GM21786 (cell line): ENCODE data around the gene TLE7.

ENCODE experiments used
- ATAC-seq: cut with Tn5 transposase; IDR thresholded peaks from one replicate; pipeline ENCODE4 v1.9.1; 2021; ENCODE audit not compliant: unreplicated experiment

TLE7 gene

DNA sequence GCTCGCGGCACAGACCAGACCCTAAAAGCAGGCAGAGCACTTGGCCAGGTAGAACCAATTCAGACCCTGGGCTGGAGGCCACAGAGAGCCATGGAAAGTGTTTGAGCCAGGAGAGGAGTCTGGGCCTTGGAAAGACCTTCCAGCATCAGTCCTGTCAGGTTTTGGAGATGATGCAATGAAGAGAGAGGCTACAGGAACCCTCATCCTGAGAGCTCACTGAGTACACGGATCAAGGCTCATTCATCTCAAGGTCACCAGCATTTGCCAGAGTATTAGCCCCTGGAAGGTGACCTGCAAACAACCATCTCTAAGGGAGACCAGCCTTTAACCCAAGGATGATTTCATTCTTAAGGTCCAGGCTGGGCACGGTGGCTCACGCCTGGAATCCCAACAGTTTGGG, 27.8 kb downstream of the TLE7 start:
- no peak for ATAC-seq

DNA sequence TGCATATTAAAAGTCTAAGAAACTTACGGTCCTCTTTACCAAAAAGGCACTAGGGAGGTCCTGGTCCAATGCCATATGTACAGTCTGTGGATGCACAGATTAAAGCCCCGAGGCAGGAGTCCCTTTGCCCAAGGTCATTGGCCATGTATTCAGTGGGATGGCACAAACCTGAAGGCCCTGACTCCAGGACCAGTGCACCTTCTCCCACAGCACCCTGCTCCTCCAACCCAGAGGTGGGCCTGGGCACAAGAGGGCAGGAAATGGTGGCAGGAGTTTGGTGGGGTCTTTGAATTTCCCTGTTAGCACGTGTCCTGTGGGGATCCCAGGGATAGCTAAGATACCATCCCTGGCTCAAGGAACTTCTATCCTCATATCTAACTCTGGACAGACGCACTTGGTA, 28.5 kb downstream of the TLE7 start:
- no peak for ATAC-seq

DNA sequence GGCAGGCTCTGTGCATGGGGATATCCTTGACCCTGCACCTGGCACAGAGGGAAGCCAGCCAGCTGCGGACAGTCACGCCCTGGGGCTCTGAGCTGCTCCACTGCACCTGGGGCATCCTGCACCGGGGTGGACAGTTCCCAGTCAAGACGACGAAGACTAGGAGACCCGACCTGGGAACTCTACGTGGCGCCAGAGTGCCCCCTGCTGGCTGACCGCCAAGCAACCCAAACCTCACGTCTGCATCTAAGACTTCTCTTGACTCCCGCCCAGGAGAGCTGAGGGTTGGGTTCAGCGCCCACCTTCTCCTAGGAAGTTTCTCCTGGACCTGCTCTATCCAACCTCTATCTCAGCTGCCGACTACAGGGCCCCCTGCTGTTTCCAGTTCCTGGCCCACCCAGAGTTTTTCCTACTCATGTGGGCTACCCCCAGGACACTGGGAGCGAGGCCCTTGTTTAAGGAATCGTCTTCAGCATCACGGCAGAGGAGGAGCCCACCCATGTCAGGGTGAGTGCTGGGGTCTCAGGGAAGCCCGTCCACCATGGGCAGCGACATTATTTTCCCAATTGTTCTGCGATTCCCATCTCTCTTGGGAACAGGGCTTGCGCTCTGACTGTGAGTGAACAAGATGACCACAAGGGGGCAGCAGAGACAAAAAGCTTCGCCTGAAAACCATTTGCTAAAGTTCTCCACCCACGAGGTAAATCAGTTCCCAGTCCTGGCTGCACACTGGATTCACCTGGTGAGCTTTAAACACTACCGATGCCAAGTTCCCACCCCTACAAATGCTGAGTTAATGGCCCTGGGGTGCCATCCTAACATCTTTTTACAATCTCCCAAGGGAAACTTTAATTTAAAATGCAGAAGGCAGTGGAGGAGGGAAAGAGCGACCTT, 29.3 kb downstream of the TLE7 start:
- no peak for ATAC-seq

DNA sequence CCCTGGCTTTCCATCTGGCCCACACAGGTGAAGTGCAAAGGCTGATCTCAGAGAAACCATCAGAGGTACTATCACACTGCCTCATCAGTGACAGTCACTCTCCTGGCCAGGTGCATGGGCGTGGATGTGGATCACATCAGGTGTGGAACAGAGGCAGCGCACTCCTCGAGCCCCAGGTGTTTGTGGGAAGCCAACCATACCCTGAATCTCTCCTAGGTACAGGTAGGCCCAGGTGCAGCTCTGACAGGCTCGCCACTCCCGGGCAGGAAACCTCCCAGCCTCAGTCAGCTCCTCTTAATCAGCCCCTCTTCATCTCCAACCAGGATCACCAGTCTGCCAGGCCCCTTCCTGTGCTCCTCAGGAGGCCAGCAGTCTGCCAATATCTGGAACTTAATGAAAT, 31.7 kb downstream of the TLE7 start:
- ATAC-seq, result no peak

DNA sequence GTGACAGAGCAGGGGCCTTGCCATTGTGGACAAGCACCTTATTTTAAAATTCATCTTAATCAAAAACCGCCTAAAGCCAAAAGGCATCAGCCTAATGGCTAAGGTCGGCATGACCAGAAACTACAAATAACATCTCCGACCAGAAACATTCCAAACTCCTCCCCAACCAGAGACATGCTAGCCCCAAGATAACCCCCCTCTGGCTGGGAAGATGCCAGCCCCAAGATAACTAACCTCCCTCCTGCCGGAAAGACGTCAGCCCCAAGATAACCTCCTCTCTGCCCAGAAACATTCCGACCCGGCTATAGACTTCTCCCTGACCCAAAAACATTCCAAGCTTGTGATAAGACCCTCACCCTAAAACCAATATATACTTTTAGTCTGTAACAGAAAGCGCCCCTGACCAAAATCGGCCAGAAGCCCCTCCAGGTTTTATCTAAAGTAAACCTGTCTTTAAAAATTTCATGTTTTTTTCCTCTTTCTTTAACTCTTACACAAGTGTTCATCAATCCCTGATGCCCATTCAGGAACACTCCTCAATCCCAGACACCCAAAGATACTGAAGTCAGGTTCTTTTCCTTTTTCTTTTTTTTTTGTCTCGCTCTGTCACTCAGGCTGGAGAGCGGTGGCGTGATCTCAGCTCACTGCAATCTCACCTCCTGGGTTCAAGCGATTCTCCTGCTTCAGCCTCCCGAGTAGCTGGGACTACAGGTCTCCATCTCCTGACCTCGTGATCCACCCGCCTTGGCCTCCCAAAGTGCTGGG, 32.7 kb downstream of the TLE7 start:
- ATAC-seq, result no peak

DNA sequence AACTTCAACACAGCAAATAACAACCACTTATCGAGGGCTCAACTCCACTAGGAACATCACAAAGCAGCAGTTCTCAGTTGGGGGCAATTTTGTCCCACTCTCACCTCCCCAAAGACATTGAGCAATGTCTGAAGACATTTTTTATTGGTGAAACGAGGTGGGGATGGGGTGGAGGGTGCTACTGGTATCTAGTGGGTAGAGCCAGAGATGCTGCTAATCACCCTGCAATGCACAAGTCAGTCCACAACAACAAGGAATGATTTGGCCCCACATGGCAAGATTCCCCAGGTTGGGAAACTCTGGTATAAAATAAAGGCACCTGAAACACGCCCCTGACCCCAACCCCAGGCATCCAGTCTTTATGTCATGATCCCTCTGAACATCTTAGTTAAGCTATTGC, 33.3 kb downstream of the TLE7 start:
- ATAC-seq, result no peak

DNA sequence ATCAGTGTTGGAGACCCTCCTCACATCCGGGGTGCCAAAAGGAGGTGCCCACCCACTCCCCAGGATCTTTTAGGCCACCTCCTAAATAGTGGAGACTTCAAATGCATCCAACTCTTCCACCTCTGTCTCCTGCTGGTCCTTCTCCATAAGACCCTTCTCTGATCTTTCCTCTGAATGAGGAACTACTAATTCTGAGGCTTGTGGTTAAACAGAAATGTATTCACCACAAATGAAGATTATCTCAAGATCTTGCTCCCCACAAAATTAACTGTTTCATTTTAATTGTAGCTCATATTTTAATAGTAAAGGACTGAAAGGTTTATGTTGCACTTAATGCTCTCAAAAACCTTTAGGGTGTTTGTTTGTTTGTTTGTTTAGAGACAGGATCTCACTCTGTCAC, 34.1 kb downstream of the TLE7 start:
- no peak for ATAC-seq

DNA sequence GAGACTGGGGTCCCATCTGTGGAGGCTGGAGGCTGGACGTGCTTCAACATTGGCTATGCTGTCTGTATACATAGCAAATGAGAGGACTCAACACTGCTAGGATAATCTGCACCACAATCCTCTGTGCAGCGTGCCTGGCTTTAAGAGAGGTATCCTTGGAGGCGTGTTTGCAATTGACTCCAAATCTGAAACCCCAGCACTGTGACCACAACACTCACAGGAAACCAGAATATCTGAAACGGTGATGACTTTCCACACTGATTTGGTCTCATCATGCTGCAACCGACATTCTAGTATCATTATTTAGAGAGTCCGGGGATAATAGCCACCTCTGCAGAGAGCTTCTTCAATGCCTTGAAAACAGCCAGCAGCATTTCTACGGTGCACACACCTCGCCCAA, 35.1 kb downstream of the TLE7 start:
- no peak for ATAC-seq

DNA sequence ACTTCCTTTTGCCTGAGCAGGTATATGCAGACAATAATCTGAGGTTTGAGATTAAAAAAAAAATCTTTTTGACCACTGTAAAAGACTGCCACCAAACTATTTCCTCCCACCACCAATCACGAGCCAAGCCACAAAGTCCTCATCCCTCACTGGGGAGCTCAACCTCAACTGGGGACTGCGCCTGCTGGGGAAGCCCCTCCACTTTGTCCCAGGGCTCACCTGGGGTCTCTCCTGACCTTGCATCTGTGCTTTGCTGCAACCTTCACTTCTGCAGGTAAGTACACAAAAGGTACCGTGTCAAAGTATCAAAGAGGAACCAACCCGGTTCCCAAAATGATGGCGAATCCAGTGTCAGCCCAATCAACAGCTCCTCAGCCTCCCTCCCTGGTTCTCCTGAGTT, 35.5 kb downstream of the TLE7 start:
- no peak for ATAC-seq

DNA sequence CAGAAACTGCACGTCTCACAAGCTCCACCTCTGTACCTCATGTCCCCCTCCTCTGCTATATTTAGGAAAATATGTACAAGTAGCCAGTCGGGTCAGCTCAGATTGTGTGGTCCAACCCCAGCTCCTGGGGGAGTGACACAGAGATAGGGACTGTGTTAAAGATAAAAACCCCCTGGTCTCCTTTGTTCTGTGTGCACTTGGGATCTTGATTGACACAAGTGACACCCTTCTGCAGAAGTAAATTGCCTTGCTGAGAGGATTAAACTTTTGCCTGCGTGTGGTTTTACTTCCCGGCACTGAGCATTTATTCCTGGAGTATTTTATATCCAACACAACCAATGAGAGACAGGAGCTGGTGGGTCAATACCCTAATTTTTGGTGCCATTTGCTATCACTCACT, 37.5 kb downstream of the TLE7 start:
- no peak for ATAC-seq

DNA sequence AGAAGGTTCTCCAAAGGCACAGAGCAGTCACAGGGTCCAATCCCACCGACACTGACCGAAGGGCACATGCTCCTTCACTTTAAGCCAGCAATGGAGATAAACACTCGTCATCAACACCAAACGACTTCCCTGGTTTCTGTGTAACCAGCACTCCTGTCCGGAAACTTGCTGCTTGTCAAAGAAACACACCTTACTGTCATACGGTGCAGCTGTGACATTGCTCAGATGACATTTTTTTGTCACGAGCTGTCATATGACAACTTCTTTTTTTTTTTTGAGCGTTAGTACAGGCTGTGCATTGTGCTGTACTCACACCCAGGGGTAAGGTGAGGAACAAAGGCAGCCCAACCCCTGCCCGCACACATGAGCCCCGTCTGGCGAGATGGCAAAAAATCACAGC, 39.2 kb downstream of the TLE7 start:
- no peak for ATAC-seq

DNA sequence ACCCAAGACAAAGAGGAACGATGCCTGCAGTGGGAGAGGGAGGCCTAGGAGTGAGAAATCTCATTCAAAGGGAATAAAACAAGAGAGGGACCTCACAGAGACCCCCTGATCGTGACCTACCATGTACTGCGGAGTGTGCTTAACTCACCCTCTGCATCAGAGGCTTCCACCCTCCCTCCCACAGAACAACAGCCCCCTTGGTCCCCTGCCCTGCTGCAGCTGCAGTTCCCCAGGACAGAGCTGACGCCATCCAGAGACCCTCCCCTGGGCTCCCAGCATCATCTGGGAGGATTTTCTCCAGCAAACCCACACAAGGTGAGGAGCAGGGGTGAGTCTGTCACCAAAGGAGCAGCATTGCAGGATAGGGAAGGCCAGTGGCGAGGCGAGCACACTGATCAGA, 39.8 kb downstream of the TLE7 start:
- no peak for ATAC-seq

DNA sequence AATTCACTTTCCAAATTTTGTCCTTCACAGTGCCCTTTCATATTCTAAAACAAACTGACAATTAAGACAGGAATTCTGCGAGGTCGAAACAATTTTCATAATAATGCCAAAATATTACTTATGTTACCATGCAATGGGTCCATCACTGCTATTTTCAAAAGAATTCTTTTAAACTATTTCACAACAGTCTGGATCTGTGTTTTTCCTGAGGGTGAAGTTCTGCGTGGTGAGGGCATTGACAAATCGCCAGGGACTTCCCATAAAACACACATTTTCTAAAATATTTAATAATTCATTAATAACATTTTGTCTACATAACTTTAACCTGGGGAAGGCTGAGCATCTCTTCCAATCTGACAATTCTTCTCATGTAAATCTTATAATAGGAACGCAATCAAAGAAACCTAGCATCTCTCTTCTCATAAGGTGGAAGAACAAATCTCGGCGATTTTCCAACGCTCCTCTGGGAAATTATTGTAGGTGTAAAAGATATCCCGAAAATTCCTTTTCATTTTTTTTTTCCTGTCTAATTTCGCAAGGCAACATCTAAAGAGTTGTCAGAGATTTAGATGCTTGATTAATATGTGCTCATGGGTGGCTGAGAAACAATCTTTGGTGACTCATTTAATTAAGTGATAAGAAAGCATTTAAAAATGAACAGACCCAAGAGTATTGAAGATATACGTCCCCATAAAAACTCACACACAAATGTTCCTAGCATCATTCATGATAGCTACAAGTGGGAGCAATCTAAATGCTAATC, 41.9 kb downstream of the TLE7 start:
- no peak for ATAC-seq

DNA sequence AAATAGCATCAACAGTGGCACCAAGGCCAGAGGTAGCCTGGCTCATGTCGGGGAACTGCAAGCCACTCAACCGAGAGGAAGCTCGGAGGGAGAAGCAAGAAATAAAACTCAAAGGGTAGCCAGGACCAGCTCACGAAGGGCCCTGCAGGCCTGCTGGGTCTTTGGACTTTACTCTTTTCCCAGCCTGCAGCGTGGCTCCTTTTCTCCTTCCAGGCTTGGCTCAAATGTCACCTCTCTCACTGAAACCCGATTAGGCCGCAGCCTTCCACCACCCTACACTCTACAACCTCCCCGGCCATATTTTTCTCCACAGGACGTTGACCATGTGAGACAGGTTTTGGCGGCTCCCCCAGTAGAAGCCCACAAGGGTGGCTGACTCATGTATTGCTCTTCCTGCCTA, 45.3 kb downstream of the TLE7 start:
- ATAC-seq, result no peak

DNA sequence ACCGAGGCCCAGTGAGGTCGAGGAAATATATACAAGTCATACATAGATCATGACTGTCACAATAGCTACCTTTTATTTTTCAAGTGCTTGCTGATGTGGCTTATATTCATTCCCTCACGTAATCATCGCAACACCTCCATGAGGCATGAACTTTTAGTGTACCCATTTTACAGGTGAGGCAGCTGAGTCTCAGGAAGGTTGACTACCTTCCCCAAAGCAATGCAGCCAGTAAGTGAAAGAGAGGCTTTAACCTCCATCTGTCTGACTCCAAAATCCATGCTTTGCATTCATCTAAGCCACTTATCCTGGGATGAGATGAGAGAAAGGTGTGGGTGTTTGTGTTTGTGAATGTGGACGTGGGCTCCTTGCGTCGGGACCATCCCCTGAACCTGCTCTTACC, 52.5 kb downstream of the TLE7 start:
- no peak for ATAC-seq

DNA sequence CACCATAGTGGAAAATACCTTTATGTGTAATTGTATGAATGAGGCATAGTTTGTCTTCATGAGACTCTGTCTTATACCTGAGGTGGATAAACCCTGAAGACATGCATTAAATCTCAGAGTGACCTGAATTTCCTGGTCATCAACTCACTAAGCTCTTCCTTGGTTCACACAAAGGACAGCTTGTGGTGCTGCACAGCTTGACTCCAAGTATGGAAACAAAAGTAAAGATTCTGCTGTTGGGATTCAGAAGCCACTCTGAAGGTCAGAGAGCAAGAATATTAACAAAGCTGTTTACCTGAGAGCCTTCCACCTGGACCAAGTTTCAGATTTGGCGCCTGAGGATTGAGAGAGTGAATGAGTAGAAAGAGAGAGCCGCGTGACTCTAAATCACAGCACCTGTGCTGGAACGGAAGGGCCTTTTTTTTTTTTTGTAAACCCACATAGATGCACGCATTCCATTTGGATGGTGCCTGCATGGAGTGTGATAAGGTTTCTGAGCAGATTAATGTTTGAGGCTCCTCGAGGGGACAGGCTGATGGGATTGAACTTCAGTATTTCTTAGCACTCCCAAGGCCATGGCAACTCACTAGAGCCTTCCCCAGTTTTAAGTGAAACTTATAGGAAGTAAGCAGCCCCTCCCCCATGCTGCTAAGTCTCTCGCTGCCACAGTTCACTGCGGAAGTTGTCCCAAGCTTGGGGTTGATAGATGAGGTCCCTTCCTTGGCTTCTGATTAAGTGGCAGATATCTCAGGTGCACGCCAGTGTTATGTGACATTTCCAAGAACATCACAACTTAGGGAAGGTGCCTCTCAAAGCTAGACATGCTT, 54.6 kb downstream of the TLE7 start:
- no peak for ATAC-seq

DNA sequence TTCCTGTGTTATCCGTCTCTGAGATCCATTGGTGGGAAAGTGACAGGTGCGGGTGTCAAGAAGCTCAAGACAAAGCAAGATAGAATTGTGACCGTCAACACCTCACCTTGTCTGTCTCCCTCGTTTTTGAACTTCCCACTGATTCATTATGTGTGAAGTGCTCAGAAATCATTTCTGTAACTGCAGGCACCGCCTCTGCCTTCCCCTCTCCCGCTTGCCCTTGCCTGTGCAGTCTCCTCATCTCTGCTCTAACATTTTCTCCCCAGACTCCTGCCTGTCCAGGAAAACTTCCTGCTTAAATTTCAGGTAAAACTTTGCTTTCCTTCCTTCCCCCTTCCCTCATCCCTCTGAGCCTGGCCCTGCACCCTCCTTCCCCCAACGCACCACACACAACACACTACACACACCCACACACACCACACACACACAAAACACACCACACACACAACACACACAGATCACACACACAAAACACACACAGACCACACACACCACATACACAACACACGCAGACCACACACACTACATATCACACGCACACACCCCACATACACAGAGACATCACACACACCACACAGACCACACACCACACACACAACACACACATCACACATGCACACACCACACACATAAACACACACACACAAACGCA, 57.7 kb downstream of the TLE7 start:
- ATAC-seq, result no peak

DNA sequence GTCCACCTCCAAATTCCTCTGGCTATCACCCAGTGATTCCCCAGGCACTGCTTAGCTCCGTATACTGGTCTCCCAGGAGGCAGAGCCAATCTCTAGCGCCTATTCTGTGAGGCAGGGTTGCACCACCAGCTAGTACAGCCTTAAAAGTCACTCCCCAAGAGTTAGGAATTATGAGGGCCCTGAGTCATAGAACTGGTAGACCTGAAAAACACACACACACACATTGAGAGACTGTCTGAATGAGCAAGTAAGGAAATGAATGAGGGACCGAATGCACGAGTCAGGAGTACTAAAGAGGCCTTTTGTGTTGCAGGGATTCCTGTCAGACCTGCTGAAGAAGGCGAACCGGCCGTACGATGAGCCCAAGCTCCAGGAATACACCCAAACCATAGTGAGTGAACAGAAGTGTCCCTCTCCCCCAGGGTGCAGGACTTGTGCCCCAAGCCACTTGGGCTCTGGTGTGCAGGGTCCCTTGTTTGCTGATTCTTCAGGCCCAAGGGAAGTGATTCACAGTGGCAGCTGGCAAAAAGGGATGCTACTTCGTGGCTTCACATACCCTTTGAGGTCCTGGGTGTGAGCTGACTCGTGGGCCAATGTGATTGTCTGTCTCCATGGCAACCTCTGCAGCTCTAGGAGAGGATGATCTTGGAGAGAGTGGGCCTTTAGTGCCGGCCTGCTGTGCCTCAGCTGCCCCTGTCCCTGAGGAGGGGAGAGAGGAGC, 58.6 kb downstream of the TLE7 start:
- ATAC-seq, result no peak

DNA sequence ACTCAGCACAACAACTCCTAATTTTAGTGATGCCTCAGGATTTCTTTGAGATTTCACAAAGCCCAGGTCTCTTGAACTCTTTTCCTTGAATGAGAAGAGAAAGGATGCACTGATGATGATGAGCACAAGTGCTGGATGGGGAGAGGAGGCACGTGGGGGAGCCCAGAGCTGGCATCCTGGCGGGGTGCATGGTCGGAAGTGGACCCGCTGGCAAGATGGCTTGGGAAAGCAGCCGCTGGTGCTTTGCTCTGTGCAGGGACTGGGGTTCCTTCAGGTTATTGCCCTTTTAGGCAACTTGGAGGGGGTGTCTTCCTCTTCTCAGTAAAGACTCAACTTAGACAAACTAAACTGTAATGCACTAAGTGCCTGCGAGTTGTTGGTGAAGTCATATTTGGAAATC, 61.0 kb downstream of the TLE7 start:
- no peak for ATAC-seq
